Prostate gland (tissue), 2 donors: ENCODE data around the gene CD209.

Experiments
- POLR2AphosphoS5 ChIP-seq: sonication (generic); formaldehyde crosslinking; IDR thresholded peaks from one replicate; pipeline ENCODE4 v1.6.1; 2017; ENCODE audit warnings: antibody characterized with exemption
- TF ChIP-seq, protein P1 (sequence below), 4 experiments: fragments of 200-600 bp in 2 of 4; fragments of 450-650 bp in 2 of 4; sonication (generic) in 2 of 4; IDR thresholded peaks; 1 replicate in 3 of 4; 2 replicates in 1 of 4; pipeline ENCODE4 v1.5.1; 2016 to 2019; ENCODE audit warnings: antibody characterized with exemption in 4 of 4, mild to moderate bottlenecking in 2 of 4, moderate library complexity in 2 of 4

DNA sequence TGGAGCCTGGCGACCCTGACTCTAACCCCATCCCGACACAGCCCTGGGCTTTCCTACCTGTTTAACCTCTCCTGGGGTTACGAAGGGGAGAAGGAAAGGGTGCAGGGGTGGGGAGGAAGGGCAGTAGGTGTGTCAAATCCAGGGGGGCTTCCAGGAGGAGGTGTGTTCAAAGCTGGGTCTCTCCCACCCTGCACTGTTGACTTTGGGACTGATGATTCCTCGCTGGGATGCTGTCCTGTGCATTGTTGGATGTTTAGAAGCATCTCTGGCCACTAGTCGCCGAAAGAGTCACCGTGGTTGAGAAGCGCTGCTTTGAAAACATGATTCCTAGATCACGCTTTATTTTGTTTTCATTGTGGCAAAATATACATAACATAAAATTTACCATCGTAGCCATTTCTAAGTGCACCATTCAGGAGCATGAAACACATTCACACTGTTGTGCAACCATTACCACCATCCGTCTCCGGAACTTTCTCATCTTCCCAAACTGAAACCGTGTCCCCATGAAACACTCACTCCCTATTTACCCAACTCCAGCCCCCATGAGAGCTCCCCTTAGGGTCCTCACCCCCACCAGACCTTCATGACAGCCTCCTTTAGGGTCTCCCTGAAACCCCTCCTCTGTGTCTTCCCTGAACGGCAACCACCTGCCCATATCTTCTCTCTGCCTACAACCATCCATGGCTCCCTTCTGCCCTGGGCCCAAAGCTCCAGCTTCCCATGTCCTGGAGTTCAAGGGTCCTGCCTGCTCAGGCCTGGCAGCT, 41.0 kb downstream of the CD209 start:
- TF ChIP-seq, protein P1, sequence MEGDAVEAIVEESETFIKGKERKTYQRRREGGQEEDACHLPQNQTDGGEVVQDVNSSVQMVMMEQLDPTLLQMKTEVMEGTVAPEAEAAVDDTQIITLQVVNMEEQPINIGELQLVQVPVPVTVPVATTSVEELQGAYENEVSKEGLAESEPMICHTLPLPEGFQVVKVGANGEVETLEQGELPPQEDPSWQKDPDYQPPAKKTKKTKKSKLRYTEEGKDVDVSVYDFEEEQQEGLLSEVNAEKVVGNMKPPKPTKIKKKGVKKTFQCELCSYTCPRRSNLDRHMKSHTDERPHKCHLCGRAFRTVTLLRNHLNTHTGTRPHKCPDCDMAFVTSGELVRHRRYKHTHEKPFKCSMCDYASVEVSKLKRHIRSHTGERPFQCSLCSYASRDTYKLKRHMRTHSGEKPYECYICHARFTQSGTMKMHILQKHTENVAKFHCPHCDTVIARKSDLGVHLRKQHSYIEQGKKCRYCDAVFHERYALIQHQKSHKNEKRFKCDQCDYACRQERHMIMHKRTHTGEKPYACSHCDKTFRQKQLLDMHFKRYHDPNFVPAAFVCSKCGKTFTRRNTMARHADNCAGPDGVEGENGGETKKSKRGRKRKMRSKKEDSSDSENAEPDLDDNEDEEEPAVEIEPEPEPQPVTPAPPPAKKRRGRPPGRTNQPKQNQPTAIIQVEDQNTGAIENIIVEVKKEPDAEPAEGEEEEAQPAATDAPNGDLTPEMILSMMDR (IDR thresholded peaks at IDR 0.05), result no peak
- TF ChIP-seq POLR2AphosphoS5, result no peak
